ENCODE results near the gene ADGRL3. TPM values are rescaled to one million over a fixed set of nuclear protein-coding genes. Genes with fewer than 3 reads are reported as not detected.

ADGRL3 gene
- total and polyA plus RNA-seq, 5 donors, result 0.52 to 3.8 (median 3.2) TPM

DNA sequence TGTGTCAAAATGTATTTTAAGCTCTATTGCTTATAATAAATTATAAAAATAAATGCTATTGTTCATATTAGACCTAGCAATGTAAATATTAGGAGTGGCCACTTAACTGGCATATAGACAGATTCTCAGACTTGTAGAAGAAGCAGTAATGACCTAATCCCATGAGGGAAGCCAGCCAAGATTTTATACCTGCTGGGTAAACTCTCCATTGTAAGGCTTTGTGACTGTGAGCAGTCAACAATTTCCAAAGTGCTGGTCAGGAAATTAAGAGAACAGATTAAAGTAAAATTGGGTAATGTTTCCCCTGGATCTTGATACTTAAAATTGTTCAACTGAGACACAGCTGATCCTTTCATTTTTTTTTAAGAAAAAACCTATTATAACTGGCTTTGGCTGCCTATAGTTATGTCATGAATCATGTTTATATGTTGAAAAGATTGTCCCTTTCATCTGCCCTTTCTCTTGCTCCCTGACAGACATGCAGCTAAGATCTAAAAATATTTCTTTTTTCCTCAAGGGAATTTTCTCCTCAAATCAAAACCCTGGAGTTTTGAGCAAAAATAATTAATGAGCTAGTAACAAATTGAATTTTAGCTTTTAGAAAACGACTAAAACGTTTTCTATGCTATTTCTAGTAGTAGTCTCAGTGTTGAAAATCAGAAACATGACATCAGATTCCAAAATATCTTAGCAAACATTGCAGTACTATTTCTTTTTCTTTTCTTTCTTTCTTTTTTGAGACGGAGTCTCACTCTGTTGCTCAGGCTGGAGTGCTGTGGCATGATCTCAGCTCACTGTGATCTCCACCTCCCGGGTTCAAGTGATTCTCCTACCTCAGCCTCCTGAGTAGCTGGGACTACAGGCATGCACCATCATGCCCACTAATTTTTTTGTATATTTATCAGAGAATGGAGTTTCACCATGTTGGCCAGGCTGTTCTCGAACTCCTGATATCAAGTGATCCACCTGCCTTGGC is 77.9 kb downstream of the ADGRL3 start:
- Histone ChIP-seq H3K4me1 (ENCODE audit: control insufficient read depth, insufficient read depth, low read length) (no peaks in the 10 kb centered on the region), H3K4me3 (ENCODE audit: low read length) (no peak overlapping the region), H3K27ac (ENCODE audit: low read length) (no peak overlapping the region), H3K9me3 (ENCODE audit: control insufficient read depth, low read length) (no peaks in the 10 kb centered on the region), H3K27me3 (ENCODE audit: control insufficient read depth, insufficient read depth) (no peaks in the 10 kb centered on the region)
- DNase-seq (no peak), ATAC-seq (no peak)
- 53% methylated on average over 5 of the region's 5 CpGs for WGBS
- intact Hi-C loops (cut with DNase I), result no loop called here

DNA sequence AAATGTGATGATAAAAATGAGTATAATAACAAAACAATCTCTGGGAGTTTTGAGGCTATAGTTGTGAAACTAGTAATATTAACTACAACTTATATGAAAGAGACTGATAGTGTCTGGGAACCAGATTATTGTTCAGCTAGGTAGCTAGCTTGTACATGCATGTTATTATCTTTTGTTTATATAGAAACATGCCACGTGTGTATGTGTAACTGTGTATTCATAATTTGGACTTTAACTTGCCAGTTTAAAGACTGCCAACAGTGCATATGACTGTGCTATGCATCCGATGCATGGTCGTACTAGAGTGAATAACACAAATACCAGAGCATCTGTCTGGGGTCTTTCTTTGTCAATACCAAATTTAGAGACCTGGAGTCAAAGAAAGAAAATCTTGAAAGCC is 92.2 kb downstream of the ADGRL3 start:
- Histone ChIP-seq H3K4me3 (ENCODE audit: low read length) (no peak overlapping the region), H3K27ac (ENCODE audit: low read length) (no peak overlapping the region), H3K27me3 (ENCODE audit: control insufficient read depth, insufficient read depth) (no peaks in the 10 kb centered on the region), H3K4me1 (ENCODE audit: control insufficient read depth, insufficient read depth, low read length) (no peaks in the 10 kb centered on the region), H3K9me3 (ENCODE audit: control insufficient read depth, low read length) (no peaks in the 10 kb centered on the region)
- DNase-seq (no peak), ATAC-seq (no peak)
- intact Hi-C loops (cut with DNase I), result no loop called here
- WGBS, result 74% methylated on average over 3 of the region's 3 CpGs

DNA sequence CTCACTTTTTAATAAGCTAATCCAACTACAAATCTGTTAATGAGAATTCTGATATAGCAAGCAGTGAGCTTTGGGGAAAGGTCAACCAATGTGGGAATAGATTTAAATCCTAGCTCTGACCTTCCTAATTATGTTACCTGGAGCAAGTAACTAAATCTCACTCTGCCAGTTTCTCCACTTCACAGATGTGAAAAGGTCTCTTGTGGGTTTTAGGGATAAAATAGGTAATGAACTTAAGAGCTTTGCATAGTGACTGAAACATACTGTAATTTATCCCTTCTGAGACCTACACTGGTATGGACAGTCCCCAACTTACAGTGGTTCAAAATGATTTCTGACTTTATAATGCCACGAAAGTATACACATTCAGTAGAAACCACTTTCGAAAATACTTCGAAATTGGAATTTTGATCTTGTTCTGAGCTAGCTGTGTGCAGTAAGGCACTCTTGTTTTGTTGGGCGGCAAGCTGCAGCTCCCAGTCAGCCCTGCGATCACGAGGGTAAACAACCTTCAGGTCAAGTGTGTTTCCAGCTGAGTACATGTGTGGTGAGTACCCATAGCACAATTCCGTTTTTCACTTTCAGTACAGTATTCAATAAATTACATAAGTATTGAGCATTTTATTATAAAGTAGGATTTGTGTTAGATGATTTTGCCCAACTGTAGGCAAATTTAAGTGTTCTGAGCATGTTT is 93.7 kb downstream of the ADGRL3 start:
- 86% methylated on average over 7 of the region's 7 CpGs for WGBS
- ATAC-seq, result no peak
- intact Hi-C loops (cut with DNase I), result no loop called here

GRCh38 chr4:61294936-61295335 is 94.8 kb downstream of the ADGRL3 start:
- Histone ChIP-seq H3K9me3 (ENCODE audit: control insufficient read depth, low read length) (no peaks in the 10 kb centered on the region), H3K27me3 (ENCODE audit: control insufficient read depth, insufficient read depth) (no peaks in the 10 kb centered on the region), H3K4me3 (ENCODE audit: low read length) (no peak overlapping the region), H3K27ac (ENCODE audit: low read length) (no peak overlapping the region), H3K4me1 (ENCODE audit: control insufficient read depth, insufficient read depth, low read length) (no peaks in the 10 kb centered on the region)
- ATAC-seq (no peak), DNase-seq (no peak)
- 80% methylated on average over 6 of the region's 6 CpGs for WGBS
- intact Hi-C loops (cut with DNase I), result no loop called here

More for the DNA sequence above, 93.7 kb downstream of the ADGRL3 start:
- no peak overlapping the region for H3K4me3 ChIP-seq (ENCODE audit: low read length)
- no peak overlapping the region for H3K27ac ChIP-seq (ENCODE audit: low read length)
- no peak for DNase-seq
- no peaks in the 10 kb centered on the region for H3K4me1 ChIP-seq (ENCODE audit: control insufficient read depth, insufficient read depth, low read length)
- no peaks in the 10 kb centered on the region for H3K27me3 ChIP-seq (ENCODE audit: control insufficient read depth, insufficient read depth)
- no peaks in the 10 kb centered on the region for H3K9me3 ChIP-seq (ENCODE audit: control insufficient read depth, low read length)

DNA sequence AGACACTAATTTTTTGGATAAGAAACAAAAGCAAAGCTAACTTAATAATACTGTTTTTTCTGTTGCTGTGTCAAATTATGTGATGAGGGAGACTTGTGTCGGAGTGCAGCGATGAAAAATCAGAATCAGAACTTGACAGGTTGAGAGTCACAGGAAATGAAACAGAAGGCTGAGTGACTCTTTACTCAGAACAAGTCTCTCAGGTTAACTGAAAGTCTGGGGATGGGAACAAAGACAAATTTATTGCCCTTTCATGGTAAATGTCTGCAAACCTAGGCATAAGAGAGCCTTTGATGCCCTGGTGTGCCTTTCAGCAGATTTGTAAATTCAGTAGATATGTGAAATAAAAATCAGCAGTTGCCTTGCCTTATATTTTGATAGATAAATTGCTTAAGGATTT is 96.0 kb downstream of the ADGRL3 start:
- Histone ChIP-seq H3K4me3 (ENCODE audit: low read length) (no peak overlapping the region), H3K4me1 (ENCODE audit: control insufficient read depth, insufficient read depth, low read length) (no peaks in the 10 kb centered on the region), H3K27ac (ENCODE audit: low read length) (no peak overlapping the region), H3K27me3 (ENCODE audit: control insufficient read depth, insufficient read depth) (no peaks in the 10 kb centered on the region), H3K9me3 (ENCODE audit: control insufficient read depth, low read length) (no peaks in the 10 kb centered on the region)
- 94% methylated on average over 2 of the region's 2 CpGs for WGBS
- intact Hi-C loops (cut with DNase I), result no loop called here
- DNase-seq (no peak), ATAC-seq (no peak)

GRCh38 chr4:61298178-61298740 is 98.1 kb downstream of the ADGRL3 start:
- WGBS, result 57% methylated on average over 4 of the region's 4 CpGs
- no peak for DNase-seq
- no peak for ATAC-seq
- intact Hi-C loops (cut with DNase I), result no loop called here
- H3K4me3 ChIP-seq (ENCODE audit: low read length), result no peak overlapping the region
- no peaks in the 10 kb centered on the region for H3K27me3 ChIP-seq (ENCODE audit: control insufficient read depth, insufficient read depth)
- H3K9me3 ChIP-seq (ENCODE audit: control insufficient read depth, low read length), result no peaks in the 10 kb centered on the region
- H3K27ac ChIP-seq (ENCODE audit: low read length), result no peak overlapping the region
- no peaks in the 10 kb centered on the region for H3K4me1 ChIP-seq (ENCODE audit: control insufficient read depth, insufficient read depth, low read length)

- Histone ChIP-seq H3K4me1 (ENCODE audit: control insufficient read depth, insufficient read depth, low read length) (no peaks in the 10 kb centered on the region), H3K27ac (ENCODE audit: low read length) (no peak overlapping the region), H3K9me3 (ENCODE audit: control insufficient read depth, low read length) (no peaks in the 10 kb centered on the region), H3K4me3 (ENCODE audit: low read length) (no peak overlapping the region), H3K27me3 (ENCODE audit: control insufficient read depth, insufficient read depth) (no peaks in the 10 kb centered on the region)
- DNase-seq (no peak), ATAC-seq (no peak)
- 69% methylated on average over 4 of the region's 4 CpGs for WGBS
- intact Hi-C loops (cut with DNase I), result no loop called here
Measured at GRCh38 chr4:61299316-61299715, 99.2 kb downstream of the ADGRL3 start.

GRCh38 chr4:61300266-61300844 is 100.2 kb downstream of the ADGRL3 start:
- intact Hi-C loops (cut with DNase I), result no loop called here
- WGBS, result 90% methylated on average over 2 of the region's 2 CpGs

DNA sequence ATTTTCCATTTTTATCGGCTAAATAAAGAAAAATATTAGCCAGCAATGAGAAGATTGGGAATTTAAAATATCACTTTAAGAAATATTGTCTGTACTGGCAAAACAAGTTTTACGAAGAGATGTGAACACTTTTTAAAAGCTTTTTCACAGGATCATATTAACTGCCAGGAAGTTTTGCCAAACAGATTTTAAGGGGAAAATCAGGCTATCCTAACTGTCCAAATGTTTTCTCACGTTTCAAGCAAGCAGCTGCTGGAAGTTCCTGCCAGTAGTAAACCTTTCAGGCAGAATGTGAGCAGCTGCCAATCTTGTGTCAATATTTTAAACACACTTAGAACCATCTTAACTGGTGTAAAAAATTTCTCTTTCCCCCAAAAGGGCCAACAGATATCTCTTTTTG is 101.1 kb downstream of the ADGRL3 start:
- no peaks in the 10 kb centered on the region for H3K4me1 ChIP-seq (ENCODE audit: control insufficient read depth, insufficient read depth, low read length)
- no peak for DNase-seq
- H3K27ac ChIP-seq (ENCODE audit: low read length), result no peak overlapping the region
- no peak for ATAC-seq
- H3K9me3 ChIP-seq (ENCODE audit: control insufficient read depth, low read length), result no peaks in the 10 kb centered on the region
- no peak overlapping the region for H3K4me3 ChIP-seq (ENCODE audit: low read length)
- 54% methylated on average over 3 of the region's 3 CpGs for WGBS
- intact Hi-C loops (cut with DNase I), result no loop called here
- no peaks in the 10 kb centered on the region for H3K27me3 ChIP-seq (ENCODE audit: control insufficient read depth, insufficient read depth)

More at GRCh38 chr4:61300266-61300844, 100.2 kb downstream of the ADGRL3 start:
- Histone ChIP-seq H3K4me1 (ENCODE audit: control insufficient read depth, insufficient read depth, low read length) (no peaks in the 10 kb centered on the region), H3K27ac (ENCODE audit: low read length) (no peak overlapping the region), H3K4me3 (ENCODE audit: low read length) (no peak overlapping the region), H3K9me3 (ENCODE audit: control insufficient read depth, low read length) (no peaks in the 10 kb centered on the region), H3K27me3 (ENCODE audit: control insufficient read depth, insufficient read depth) (no peaks in the 10 kb centered on the region)
- ATAC-seq (no peak), DNase-seq (no peak)

DNA sequence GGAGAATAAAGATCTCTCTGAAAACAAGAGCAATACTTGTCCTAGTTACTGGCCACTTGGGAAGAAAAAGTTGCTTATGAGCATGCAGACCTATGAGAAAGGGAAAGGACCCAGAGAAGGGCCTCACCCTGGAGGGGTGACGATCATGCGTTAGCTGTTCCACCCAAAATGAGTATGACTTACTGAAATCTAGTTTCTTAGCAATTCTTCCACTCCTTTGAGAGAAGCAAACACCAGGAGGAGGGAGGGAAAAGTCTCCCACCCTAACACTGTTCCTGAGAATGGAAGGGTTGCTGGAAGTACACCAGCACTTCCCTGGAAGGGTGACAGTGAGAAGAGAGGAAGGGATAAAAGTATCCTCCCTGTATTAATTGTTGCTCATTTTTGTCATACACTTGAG is 107.9 kb downstream of the ADGRL3 start:
- Histone ChIP-seq H3K4me3 (ENCODE audit: low read length) (no peak overlapping the region), H3K9me3 (ENCODE audit: control insufficient read depth, low read length) (no peaks in the 10 kb centered on the region), H3K4me1 (ENCODE audit: control insufficient read depth, insufficient read depth, low read length) (no peaks in the 10 kb centered on the region), H3K27me3 (ENCODE audit: control insufficient read depth, insufficient read depth) (no peaks in the 10 kb centered on the region), H3K27ac (ENCODE audit: low read length) (no peak overlapping the region)
- intact Hi-C loops (cut with DNase I), result no loop called here
- DNase-seq, result no peak
- no peak for ATAC-seq
- 83% methylated on average over 2 of the region's 2 CpGs for WGBS

DNA sequence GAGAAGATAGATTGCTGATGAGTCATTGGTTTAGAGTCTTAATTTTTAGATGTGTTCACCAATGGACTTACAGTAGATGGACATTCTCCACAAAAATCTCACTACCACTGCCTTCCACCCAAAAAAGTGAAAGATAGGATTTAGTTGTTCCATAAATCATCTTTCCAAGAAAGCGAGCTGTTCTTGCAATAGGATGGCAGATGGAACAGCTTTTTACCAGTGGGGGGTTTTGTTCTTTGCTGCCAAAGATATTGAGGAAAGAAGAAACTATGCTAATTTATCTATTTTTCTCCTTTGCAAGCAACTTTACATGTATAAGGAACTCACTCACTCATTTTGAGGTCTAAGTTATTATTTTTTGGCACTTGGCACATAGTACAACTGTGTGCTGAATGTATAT is 109.5 kb downstream of the ADGRL3 start:
- ATAC-seq, result no peak
- Histone ChIP-seq H3K4me1 (ENCODE audit: control insufficient read depth, insufficient read depth, low read length) (no peaks in the 10 kb centered on the region), H3K4me3 (ENCODE audit: low read length) (no peak overlapping the region), H3K9me3 (ENCODE audit: control insufficient read depth, low read length) (no peaks in the 10 kb centered on the region), H3K27ac (ENCODE audit: low read length) (no peak overlapping the region), H3K27me3 (ENCODE audit: control insufficient read depth, insufficient read depth) (no peaks in the 10 kb centered on the region)
- DNase-seq, result no peak
- WGBS, result 83% methylated on average over 1 of the region's 1 CpG
- intact Hi-C loops (cut with DNase I), result no loop called here

Data from right cardiac atrium (tissue), 5 donors.